HG02610 (cell line): Measurements from ENCODE around the gene IL22.
A peak's percentile ranks its signal among the peaks of the same experiment; 100 is the strongest.

Experiments used
- ATAC-seq: cut with Tn5 transposase; IDR thresholded peaks from one replicate; pipeline ENCODE4 v1.9.1; 2021; ENCODE audit warnings: mild to moderate bottlenecking, moderate library complexity; ENCODE audit not compliant: unreplicated experiment

Gene IL22

GRCh38 chr12:68253504-68253903, at the start of gene IL22:
IL22 (minus strand) TSS chr12:68253604; CDS start chr12:68253448, 156 bp downstream.
- no peak for ATAC-seq

- no peak for ATAC-seq
Measured at GRCh38 chr12:68297929-68298328, 44.5 kb upstream of the IL22 start.

- no peak for ATAC-seq
Measured at GRCh38 chr12:68294251-68294650, 40.8 kb upstream of the IL22 start.

- ATAC-seq = no peak
Measured at GRCh38 chr12:68293347-68293746, 39.9 kb upstream of the IL22 start.

GRCh38 chr12:68292151-68292943, 38.9 kb upstream of the IL22 start:
- ATAC-seq = no peak

- no peak for ATAC-seq
Measured at GRCh38 chr12:68291396-68292036, 38.1 kb upstream of the IL22 start.

- ATAC-seq = peak; percentile 80
Measured at GRCh38 chr12:68290126-68290525, 36.7 kb upstream of the IL22 start.

- no peak for ATAC-seq
Measured at GRCh38 chr12:68287106-68287505, 33.7 kb upstream of the IL22 start.

GRCh38 chr12:68286396-68286795, 33.0 kb upstream of the IL22 start:
- no peak for ATAC-seq

GRCh38 chr12:68285541-68285940, 32.1 kb upstream of the IL22 start:
- ATAC-seq = no peak

GRCh38 chr12:68281322-68282077, 28.1 kb upstream of the IL22 start:
- ATAC-seq = no peak

GRCh38 chr12:68280240-68280639, 26.8 kb upstream of the IL22 start:
- no peak for ATAC-seq

GRCh38 chr12:68279227-68280054, 26.0 kb upstream of the IL22 start:
- no peak for ATAC-seq

- no peak for ATAC-seq
Measured at GRCh38 chr12:68276402-68276930, 23.1 kb upstream of the IL22 start.

- ATAC-seq = no peak
Measured at GRCh38 chr12:68272732-68273131, 19.3 kb upstream of the IL22 start.

GRCh38 chr12:68271346-68271745, 17.9 kb upstream of the IL22 start:
- no peak for ATAC-seq

GRCh38 chr12:68270358-68270757, 17.0 kb upstream of the IL22 start:
- no peak for ATAC-seq

- no peak for ATAC-seq
Measured at GRCh38 chr12:68269779-68270178, 16.4 kb upstream of the IL22 start.

- no peak for ATAC-seq
Measured at GRCh38 chr12:68268967-68269366, 15.6 kb upstream of the IL22 start.

GRCh38 chr12:68267892-68268396, 14.5 kb upstream of the IL22 start:
- ATAC-seq = no peak
